Endothelial cell of umbilical vein (primary cell): ENCODE results near the gene SEMA4D. TPM values are rescaled to one million over a fixed set of nuclear protein-coding genes. Genes with fewer than 3 reads are reported as not detected.

ENCODE experiments used
- BruUV-seq: library from RNA; stranded (reverse); fragments of 400-500 nt; replicated peaks from 2 replicates; lab custom pipeline; 2021; lab: Mats Ljungman, UMichigan
- CTCF ChIA-PET: fragments of 300-600, 350-600 bp; sonication (Branson Sonifier 250); formaldehyde crosslinking; loops from one replicate; lab custom pipeline; 2021; ENCODE audit warnings: antibody characterized with exemption, inconsistent platforms; lab: Charles Lee
- POLR2A ChIA-PET: fragments of 300-600, 350-600 bp; sonication (Branson Sonifier 250); formaldehyde crosslinking; loops from one replicate; lab custom pipeline; 2021; ENCODE audit warnings: antibody characterized with exemption, inconsistent platforms; lab: Charles Lee
- DNase-seq: peaks from one replicate; pipeline ENCODE4 v3.0.0-alpha.2; 2011; ENCODE audit warnings: low read depth, low spot score
- FAIRE-seq: peaks from 2 replicates; lab custom pipeline; 2011; peaks lifted over from hg19 to GRCh38; lab: Jason Lieb, UNC
- H2AFZ ChIP-seq: 2 replicates; pipeline ENCODE4 v1.6.0; 2012; ENCODE audit warnings: low read depth, low read length, control low read depth, inconsistent platforms
- H3K27ac ChIP-seq: 2 replicates; pipeline ENCODE4 v1.5.1; 2011; ENCODE audit warnings: low read depth, mild to moderate bottlenecking, control low read depth, low read length, moderate library complexity; ENCODE audit not compliant: insufficient read depth
- H3K27me3 ChIP-seq, 2 experiments: 2 replicates each; pipeline versions ENCODE4 v1.6.0 to v1.6.1; 2011; ENCODE audit warnings: low read length in 2 of 2, mixed read lengths in 1 of 2; ENCODE audit not compliant: control insufficient read depth in 2 of 2, insufficient read depth in 2 of 2
- H3K36me3 ChIP-seq, 2 experiments: 2 replicates in 1 of 2; 3 replicates in 1 of 2; pipeline ENCODE4 v1.5.1; 2011; ENCODE audit warnings: low read length in 2 of 2, mild to moderate bottlenecking in 1 of 2, moderate library complexity in 1 of 2; ENCODE audit not compliant: control insufficient read depth in 2 of 2, insufficient read depth in 2 of 2; ENCODE audit errors: extremely low read depth in 1 of 2
- H3K4me1 ChIP-seq: 3 replicates; pipeline ENCODE4 v1.5.1; 2011; ENCODE audit warnings: mild to moderate bottlenecking, low read length; ENCODE audit not compliant: control insufficient read depth, insufficient read depth; ENCODE audit errors: extremely low read depth
- H3K4me2 ChIP-seq: 2 replicates; pipeline ENCODE4 v1.6.1; 2011; ENCODE audit warnings: low read length, control low read depth, mixed read lengths; ENCODE audit not compliant: insufficient read depth
- H3K4me3 ChIP-seq, 3 experiments: fragments of 200-600 bp in 1 of 3; sonication (generic), shearing (Covaris generic) in 1 of 3; replicated peaks in 1 of 3; 2 replicates each; pipeline ENCODE4 v1.5.1; 2011 to 2016; ENCODE audit warnings: control low read depth in 3 of 3, low read length in 3 of 3, mild to moderate bottlenecking in 2 of 3, inconsistent platforms in 1 of 3, low read depth in 1 of 3, moderate library complexity in 1 of 3; ENCODE audit not compliant: insufficient read depth in 1 of 3
- H3K79me2 ChIP-seq: 2 replicates; pipeline ENCODE4 v1.6.0; 2012; ENCODE audit warnings: low read length, inconsistent platforms; ENCODE audit not compliant: control insufficient read depth, insufficient read depth
- H3K9ac ChIP-seq: replicated peaks from 2 replicates; pipeline ENCODE3; 2011; ENCODE audit warnings: low read length, control low read depth; ENCODE audit not compliant: insufficient read depth; ENCODE audit errors: extremely low read depth
- H3K9me1 ChIP-seq: replicated peaks from 3 replicates; pipeline ENCODE4 v1.6.0; 2011; ENCODE audit warnings: mild to moderate bottlenecking, low read length; ENCODE audit not compliant: control insufficient read depth, insufficient read depth; ENCODE audit errors: extremely low read depth
- H3K9me3 ChIP-seq: replicated peaks from 2 replicates; pipeline ENCODE4 v1.5.1; 2012; ENCODE audit warnings: low read length, inconsistent platforms; ENCODE audit not compliant: control insufficient read depth, insufficient read depth
- H4K20me1 ChIP-seq: replicated peaks from 2 replicates; pipeline ENCODE3; 2011; ENCODE audit warnings: mild to moderate bottlenecking, low read length; ENCODE audit not compliant: control insufficient read depth, insufficient read depth; ENCODE audit errors: extremely low read depth
- CTCF ChIP-seq, 2 donors: IDR thresholded peaks; 1 replicate in 1 of 2; 2 replicates in 1 of 2; pipeline ENCODE4 v1.5.1; 2011; ENCODE audit warnings: low read length in 2 of 2, mild to moderate bottlenecking in 2 of 2, moderate library complexity in 2 of 2, control low read depth in 1 of 2, inconsistent platforms in 1 of 2, low read depth in 1 of 2; ENCODE audit not compliant: insufficient read depth in 1 of 2; ENCODE audit errors: extremely low read depth in 1 of 2
- EZH2 ChIP-seq: IDR thresholded peaks from 2 replicates; pipeline ENCODE4 v1.6.1; 2012; ENCODE audit warnings: borderline replicate concordance, low read depth, mild to moderate bottlenecking, moderate library complexity, low read length, inconsistent platforms; ENCODE audit not compliant: severe bottlenecking
- FOS ChIP-seq: IDR thresholded peaks from 2 replicates; pipeline ENCODE4 v1.6.1; 2011; ENCODE audit warnings: mild to moderate bottlenecking, low read length, moderate library complexity, borderline replicate concordance; ENCODE audit not compliant: insufficient read depth
- GATA2 ChIP-seq: IDR thresholded peaks from 2 replicates; pipeline ENCODE4 v1.7.0; 2011; ENCODE audit warnings: low read depth, mild to moderate bottlenecking, moderate library complexity, mixed read lengths, low read length; ENCODE audit not compliant: insufficient read length, insufficient read depth
- JUN ChIP-seq: IDR thresholded peaks from 2 replicates; pipeline ENCODE4 v1.6.1; 2011; ENCODE audit warnings: borderline replicate concordance, low read depth; ENCODE audit not compliant: insufficient read length, insufficient read depth
- MAX ChIP-seq: IDR thresholded peaks from 2 replicates; pipeline ENCODE4 v1.6.1; 2011; ENCODE audit not compliant: insufficient read depth, insufficient read length
- MYC ChIP-seq: IDR thresholded peaks from one replicate; pipeline ENCODE4 v1.6.1; 2011; ENCODE audit warnings: mild to moderate bottlenecking, low read depth, low read length
- POLR2A ChIP-seq: IDR thresholded peaks from 2 replicates; pipeline ENCODE4 v1.6.1; 2012; ENCODE audit warnings: low read depth, mild to moderate bottlenecking, control low read depth, low read length
- POLR2AphosphoS5 ChIP-seq: IDR thresholded peaks from 2 replicates; pipeline ENCODE4 v1.6.1; 2012; ENCODE audit warnings: low read depth, mild to moderate bottlenecking, control low read depth, low read length, moderate library complexity; ENCODE audit not compliant: insufficient read depth
- dilution Hi-C: fragments of 300-500 bp; cut with MboI; formaldehyde crosslinking; loops from one replicate; pipeline ENCODE4 v1.15.0; 2019; ENCODE audit warnings: low sequenced_read_pairs; ENCODE audit not compliant: extremely low pct_ligation_motif_present
- intact Hi-C: fragments of 100-400 bp; cut with micrococcal nuclease; formaldehyde crosslinking; loops from one replicate; pipeline ENCODE4 v1.10.0; 2022
- polyA plus RNA-seq, 4 experiments: library from polyadenylated mRNA; depleted of rRNA in 3 of 4; stranded (reverse) in 3 of 4; unstranded in 1 of 4; fragments of >200 nt; gene quantifications; 2 replicates each; pipeline versions ENCODE4 v1.2.1 to v1.2.3, GENCODE V29; 2011 to 2012; ENCODE audit warnings: missing spikeins in 1 of 4
- total RNA-seq: library from RNA; stranded (reverse); gene quantifications from 2 replicates; pipeline ENCODE4 v1.2.3, GENCODE V29; 2021

The SEMA4D gene
- total and polyA plus RNA-seq, 2 donors (not counting 3 experiments of a cell fraction or from before 2014, with no cell fraction given), result 3.9 to 15.7 TPM

GRCh38 chr9:89364666-89365531 is 133.0 kb downstream of the SEMA4D start:
- TF ChIP-seq FOS (no peak), POLR2AphosphoS5 (no peak), GATA2 (no peak), POLR2A (no peak), MAX (no peak), JUN (no peak), CTCF (IDR thresholded peaks at IDR 0.05; ENCODE audit: extremely low read depth in 1 of 2, insufficient read depth in 1 of 2, low read depth in 1 of 2, low read length in 2 of 2) (no peak), MYC (no peak), EZH2 (no peak)
- Histone ChIP-seq H4K20me1 (no peaks in the 10 kb centered on the region), H3K9ac (no peak overlapping the region), H2AFZ (no peak overlapping the region), H3K4me1 (peaks cover 3% of the 10 kb centered on the region), H3K79me2 (no peaks in the 10 kb centered on the region), H3K4me2 (no peak overlapping the region), H3K4me3 (no peak overlapping the region), H3K27ac (no peak overlapping the region), H3K36me3 (peaks cover 5 to 10% of the 10 kb centered on the region in 2 experiments), H3K9me3 (no peaks in the 10 kb centered on the region), H3K27me3 (no peaks in the 10 kb centered on the region), H3K9me1 (no peaks in the 10 kb centered on the region)
- ChIA-PET CTCF (interaction anchor here (3.7 kb wide), 1 partner anchor 184 kb away, joined by 10 read pairs; no protein-coding TSS in a partner anchor), POLR2A (no interaction called here)
- no TSS peak for BruUV-seq
- FAIRE-seq (no peak), DNase-seq (no peak)
- dilution Hi-C loops (no loop called here), intact Hi-C loops (loop anchor here (5.0 kb wide), 1 partner anchor 112 kb away; no protein-coding TSS in a partner anchor)
